ENCODE results near the gene MTM1.

DNA sequence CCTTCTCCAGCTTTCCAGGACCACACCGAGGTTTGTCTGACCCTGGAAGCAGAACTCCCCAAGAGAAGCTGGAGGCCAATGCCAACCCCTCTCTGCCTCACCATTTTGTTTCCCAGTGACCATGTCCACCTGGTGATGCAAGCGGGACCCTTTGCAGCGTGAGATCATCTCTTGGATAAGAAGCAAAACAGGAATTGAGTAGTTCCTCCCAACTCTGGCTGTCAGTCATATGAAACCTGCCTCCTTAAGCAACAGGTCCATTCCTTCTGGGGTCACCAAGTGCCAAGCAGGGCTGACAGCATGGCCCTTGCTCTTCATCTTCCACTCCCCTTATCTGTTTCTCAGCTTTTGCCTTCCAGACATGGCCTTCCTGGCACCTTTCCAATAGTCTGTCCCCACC, 41.3 kb upstream of the MTM1 start:
- TF ChIP-seq, protein P1, sequence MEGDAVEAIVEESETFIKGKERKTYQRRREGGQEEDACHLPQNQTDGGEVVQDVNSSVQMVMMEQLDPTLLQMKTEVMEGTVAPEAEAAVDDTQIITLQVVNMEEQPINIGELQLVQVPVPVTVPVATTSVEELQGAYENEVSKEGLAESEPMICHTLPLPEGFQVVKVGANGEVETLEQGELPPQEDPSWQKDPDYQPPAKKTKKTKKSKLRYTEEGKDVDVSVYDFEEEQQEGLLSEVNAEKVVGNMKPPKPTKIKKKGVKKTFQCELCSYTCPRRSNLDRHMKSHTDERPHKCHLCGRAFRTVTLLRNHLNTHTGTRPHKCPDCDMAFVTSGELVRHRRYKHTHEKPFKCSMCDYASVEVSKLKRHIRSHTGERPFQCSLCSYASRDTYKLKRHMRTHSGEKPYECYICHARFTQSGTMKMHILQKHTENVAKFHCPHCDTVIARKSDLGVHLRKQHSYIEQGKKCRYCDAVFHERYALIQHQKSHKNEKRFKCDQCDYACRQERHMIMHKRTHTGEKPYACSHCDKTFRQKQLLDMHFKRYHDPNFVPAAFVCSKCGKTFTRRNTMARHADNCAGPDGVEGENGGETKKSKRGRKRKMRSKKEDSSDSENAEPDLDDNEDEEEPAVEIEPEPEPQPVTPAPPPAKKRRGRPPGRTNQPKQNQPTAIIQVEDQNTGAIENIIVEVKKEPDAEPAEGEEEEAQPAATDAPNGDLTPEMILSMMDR (IDR thresholded peaks at IDR 0.05) = no peak
- TF ChIP-seq POLR2A (IDR thresholded peaks at IDR 0.05) = no peak
